Tibial artery (tissue), 4 donors: ENCODE data around the gene SIPA1L3.

Experiments
- DNase-seq, 2 donors: peaks; one replicate each; pipeline ENCODE4 v3.0.0-alpha.2; 2019
- H3K27ac ChIP-seq, 2 donors: fragments of 200-600 bp; sonication (generic) in 1 of 2; 1 replicate in 1 of 2; 2 replicates in 1 of 2; pipeline ENCODE4 v1.5.1; 2018 to 2019; ENCODE audit warnings: mild to moderate bottlenecking in 1 of 2
- H3K27me3 ChIP-seq, 2 donors: fragments of 200-600 bp; sonication (generic) in 1 of 2; one replicate each; pipeline versions ENCODE4 v1.5.1 to v1.6.0; 2016 to 2019
- H3K36me3 ChIP-seq, 3 donors: fragments of 200-600 bp; sonication (generic) in 2 of 3; one replicate each; pipeline ENCODE4 v1.5.1; 2016 to 2019; ENCODE audit warnings: mild to moderate bottlenecking in 2 of 3
- H3K4me1 ChIP-seq, 4 donors: fragments of 200-600 bp; sonication (generic) in 2 of 4; 1 replicate in 3 of 4; 2 replicates in 1 of 4; pipeline ENCODE4 v1.5.1; 2016 to 2019
- H3K4me3 ChIP-seq, 2 donors: fragments of 200-600 bp; sonication (generic) in 1 of 2; 1 replicate in 1 of 2; 2 replicates in 1 of 2; pipeline ENCODE4 v1.5.1; 2018 to 2019; ENCODE audit warnings: mild to moderate bottlenecking in 2 of 2
- H3K9me3 ChIP-seq, 3 donors: fragments of 200-600 bp; sonication (generic) in 1 of 3; one replicate each; pipeline ENCODE4 v1.5.1; 2016 to 2019
- intact Hi-C: fragments of 100-400 bp; cut with DNase I; formaldehyde crosslinking; loops from one replicate; pipeline ENCODE4 v1.15.0; 2023; ENCODE audit warnings: low total_unique reads
- TF ChIP-seq, protein P1 (sequence below), 2 experiments: fragments of 200-600 bp in 1 of 2; fragments of 450-650 bp in 1 of 2; IDR thresholded peaks; one replicate each; pipeline ENCODE4 v1.5.1; 2017 to 2019; ENCODE audit warnings: antibody characterized with exemption in 2 of 2, mild to moderate bottlenecking in 1 of 2, moderate library complexity in 1 of 2

Gene SIPA1L3

GRCh38 chr19:38191747-38192146, 284.7 kb downstream of the SIPA1L3 start:
- DNase-seq: no peak
- Histone ChIP-seq H3K27me3 (no peaks in the 10 kb centered on the region), H3K9me3 (no peaks in the 10 kb centered on the region), H3K4me3 (no peak overlapping the region), H3K27ac (no peak overlapping the region), H3K4me1 (no peaks in the 10 kb centered on the region), H3K36me3 (peaks cover 0 to 45% (median 20%) of the 10 kb centered on the region in 3 donors)
- TF ChIP-seq, protein P1, sequence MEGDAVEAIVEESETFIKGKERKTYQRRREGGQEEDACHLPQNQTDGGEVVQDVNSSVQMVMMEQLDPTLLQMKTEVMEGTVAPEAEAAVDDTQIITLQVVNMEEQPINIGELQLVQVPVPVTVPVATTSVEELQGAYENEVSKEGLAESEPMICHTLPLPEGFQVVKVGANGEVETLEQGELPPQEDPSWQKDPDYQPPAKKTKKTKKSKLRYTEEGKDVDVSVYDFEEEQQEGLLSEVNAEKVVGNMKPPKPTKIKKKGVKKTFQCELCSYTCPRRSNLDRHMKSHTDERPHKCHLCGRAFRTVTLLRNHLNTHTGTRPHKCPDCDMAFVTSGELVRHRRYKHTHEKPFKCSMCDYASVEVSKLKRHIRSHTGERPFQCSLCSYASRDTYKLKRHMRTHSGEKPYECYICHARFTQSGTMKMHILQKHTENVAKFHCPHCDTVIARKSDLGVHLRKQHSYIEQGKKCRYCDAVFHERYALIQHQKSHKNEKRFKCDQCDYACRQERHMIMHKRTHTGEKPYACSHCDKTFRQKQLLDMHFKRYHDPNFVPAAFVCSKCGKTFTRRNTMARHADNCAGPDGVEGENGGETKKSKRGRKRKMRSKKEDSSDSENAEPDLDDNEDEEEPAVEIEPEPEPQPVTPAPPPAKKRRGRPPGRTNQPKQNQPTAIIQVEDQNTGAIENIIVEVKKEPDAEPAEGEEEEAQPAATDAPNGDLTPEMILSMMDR (IDR thresholded peaks at IDR 0.05): no peak
- intact Hi-C loops: no loop called here

- no peaks in the 10 kb centered on the region for H3K9me3 ChIP-seq
- peaks cover 5 to 62% (median 25%) of the 10 kb centered on the region in 3 donors for H3K36me3 ChIP-seq
- TF ChIP-seq, protein P1 (IDR thresholded peaks at IDR 0.05): no peak
- no peak overlapping the region for H3K4me3 ChIP-seq
- no peak for DNase-seq
- no peaks in the 10 kb centered on the region for H3K4me1 ChIP-seq
- no peak overlapping the region for H3K27ac ChIP-seq
- intact Hi-C loops: no loop called here
- no peaks in the 10 kb centered on the region for H3K27me3 ChIP-seq
Measured at GRCh38 chr19:38193445-38193844, 286.4 kb downstream of the SIPA1L3 start.

GRCh38 chr19:38194061-38194701, 287.2 kb downstream of the SIPA1L3 start:
- Histone ChIP-seq H3K36me3 (peaks cover 6 to 65% (median 32%) of the 10 kb centered on the region in 3 donors), H3K27me3 (no peaks in the 10 kb centered on the region), H3K4me3 (no peak overlapping the region), H3K9me3 (no peaks in the 10 kb centered on the region), H3K4me1 (no peaks in the 10 kb centered on the region), H3K27ac (no peak overlapping the region)
- DNase-seq: no peak
- intact Hi-C loops: no loop called here
- TF ChIP-seq, protein P1 (IDR thresholded peaks at IDR 0.05): no peak

- TF ChIP-seq, protein P1 (IDR thresholded peaks at IDR 0.05): no peak
- Histone ChIP-seq H3K27ac (no peak overlapping the region), H3K27me3 (no peaks in the 10 kb centered on the region), H3K4me3 (no peak overlapping the region), H3K4me1 (no peaks in the 10 kb centered on the region), H3K36me3 (peaks cover 6 to 71% (median 37%) of the 10 kb centered on the region in 3 donors), H3K9me3 (no peaks in the 10 kb centered on the region)
- DNase-seq: no peak
- intact Hi-C loops: no loop called here
Measured at GRCh38 chr19:38195237-38195636, 288.2 kb downstream of the SIPA1L3 start.

GRCh38 chr19:38196245-38196837, 289.3 kb downstream of the SIPA1L3 start:
- no peaks in the 10 kb centered on the region for H3K4me1 ChIP-seq
- H3K36me3 ChIP-seq: peaks cover 6 to 78% (median 43%) of the 10 kb centered on the region in 3 donors
- no peaks in the 10 kb centered on the region for H3K27me3 ChIP-seq
- TF ChIP-seq, protein P1 (IDR thresholded peaks at IDR 0.05): no peak
- intact Hi-C loops: no loop called here
- no peak for DNase-seq
- no peak overlapping the region for H3K4me3 ChIP-seq
- no peaks in the 10 kb centered on the region for H3K9me3 ChIP-seq
- H3K27ac ChIP-seq: no peak overlapping the region
